KOPT-K1 (cell line): ENCODE measurements around the gene CYTH1.

Experiments used
- H3K27ac ChIP-seq: fragments of 200-600 bp; sonication (generic); 2 replicates; pipeline ENCODE4 v1.5.1; 2016; ENCODE audit warnings: antibody characterized with exemption, mild to moderate bottlenecking, low read depth, low read length; ENCODE audit not compliant: poor library complexity, severe bottlenecking
- H3K36me3 ChIP-seq: fragments of 200-600 bp; sonication (generic); 2 replicates; pipeline ENCODE4 v1.5.1; 2017; ENCODE audit warnings: antibody characterized with exemption, mild to moderate bottlenecking, low read length, moderate library complexity; ENCODE audit not compliant: insufficient read depth
- H3K9me3 ChIP-seq: fragments of 200-600 bp; sonication (generic); 2 replicates; pipeline ENCODE4 v1.5.1; 2017; ENCODE audit warnings: antibody characterized with exemption, low read length, mild to moderate bottlenecking; ENCODE audit not compliant: insufficient read depth, poor library complexity, severe bottlenecking

Gene CYTH1

DNA sequence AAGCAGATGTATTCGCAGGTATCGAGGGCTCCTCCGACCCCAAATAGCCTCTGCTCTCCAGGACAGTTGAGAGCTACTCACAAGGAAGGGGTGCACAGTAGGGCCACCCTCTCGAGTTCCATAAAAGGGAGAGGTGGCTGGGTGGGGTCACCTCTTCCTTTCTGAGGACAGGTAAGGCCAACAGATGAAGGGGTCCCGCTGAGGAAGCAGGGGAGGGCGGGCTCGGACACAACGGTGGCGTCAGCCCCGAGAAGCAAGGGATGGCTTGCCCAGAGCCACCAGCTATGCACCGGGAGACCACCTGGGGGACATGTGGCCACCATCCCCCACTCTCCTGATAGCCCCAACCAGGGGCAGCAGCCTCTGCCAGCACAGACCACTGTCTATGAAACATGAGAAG is 15.1 kb upstream of the CYTH1 start:
- Histone ChIP-seq H3K36me3 (peaks cover 98% of the 10 kb centered on the region), H3K27ac (no peak overlapping the region), H3K9me3 (no peaks in the 10 kb centered on the region)

DNA sequence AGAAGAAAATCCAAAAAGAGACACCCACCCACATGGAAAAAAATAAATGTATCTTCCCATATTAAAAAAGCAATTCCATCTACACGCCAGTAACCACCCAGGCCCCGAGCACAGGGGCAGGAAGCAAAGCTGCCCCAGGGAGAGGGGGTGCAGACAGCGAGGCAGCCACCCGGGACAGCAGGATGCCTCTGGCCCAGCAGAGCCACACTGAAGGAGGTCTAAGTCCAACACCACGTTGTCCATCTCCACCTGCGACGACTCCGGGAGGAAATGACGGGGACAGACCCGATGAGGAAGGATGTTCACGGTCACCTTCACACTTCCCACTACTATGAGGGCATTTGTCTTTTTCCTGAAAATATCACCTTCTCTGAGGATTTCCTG is 14.4 kb upstream of the CYTH1 start:
- H3K9me3 ChIP-seq = no peaks in the 10 kb centered on the region
- peaks cover 99% of the 10 kb centered on the region for H3K36me3 ChIP-seq
- H3K27ac ChIP-seq = no peak overlapping the region

GRCh38 chr17:78795861-78796516 is 13.9 kb upstream of the CYTH1 start:
- no peak overlapping the region for H3K27ac ChIP-seq
- H3K9me3 ChIP-seq = no peaks in the 10 kb centered on the region
- H3K36me3 ChIP-seq = peaks cover 98% of the 10 kb centered on the region

DNA sequence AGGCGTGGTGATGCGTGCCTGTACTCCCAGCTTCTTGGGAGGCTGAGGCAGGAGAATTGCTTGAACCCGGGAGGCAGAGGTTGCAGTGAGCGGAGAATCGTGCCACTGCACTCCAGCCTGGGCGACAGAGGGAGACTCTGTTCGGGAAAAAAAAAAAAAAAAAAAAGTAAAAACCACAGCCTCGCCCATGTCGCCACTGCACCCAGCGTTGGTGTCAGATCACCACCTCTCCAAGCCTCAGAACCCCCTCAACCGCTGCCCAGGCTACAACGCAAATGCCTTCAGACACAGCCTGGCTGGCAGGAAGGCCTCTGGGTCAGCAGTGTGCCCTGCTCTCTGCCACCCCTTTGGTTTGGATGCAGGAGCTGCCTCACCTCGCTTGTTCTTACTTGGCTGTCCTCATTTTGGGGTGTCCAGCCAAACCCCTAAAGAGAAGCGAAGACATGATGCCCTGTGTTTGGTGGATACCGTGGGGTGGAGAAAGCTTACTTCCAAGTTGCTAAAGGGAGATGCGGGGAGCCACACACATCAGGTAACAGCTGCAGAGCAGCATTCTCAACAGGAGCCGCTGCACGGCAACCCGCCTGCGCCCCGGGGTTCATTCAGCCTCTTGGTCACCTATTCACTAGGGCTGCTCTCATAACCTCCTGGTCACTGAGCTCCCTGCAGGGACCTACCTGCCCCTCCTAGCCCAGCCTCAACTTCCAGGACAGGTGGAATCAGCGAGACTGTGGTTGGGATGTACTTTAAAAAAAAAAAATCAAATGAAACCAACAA is 13.0 kb upstream of the CYTH1 start:
- Histone ChIP-seq H3K27ac (no peak overlapping the region), H3K36me3 (peaks cover 96% of the 10 kb centered on the region), H3K9me3 (no peaks in the 10 kb centered on the region)

DNA sequence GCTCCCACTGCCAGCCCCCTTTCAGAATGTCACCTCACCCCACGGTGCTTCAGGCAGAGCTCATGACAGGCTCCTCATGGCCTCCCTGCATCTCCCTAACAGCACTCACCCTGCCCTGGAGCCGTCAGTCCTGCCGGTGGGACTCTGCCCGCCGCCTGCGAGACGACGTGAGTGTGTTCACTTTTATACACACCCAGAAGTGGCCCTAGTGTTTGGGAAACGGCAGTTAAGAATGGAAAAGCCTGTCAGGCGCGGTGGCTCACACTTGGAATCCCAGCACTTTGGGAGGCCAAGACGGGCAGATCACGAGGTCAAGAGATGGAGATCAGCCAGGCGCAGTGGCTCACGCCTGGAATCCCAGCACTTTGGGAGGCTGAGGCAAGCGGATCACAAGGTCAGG is 12.3 kb upstream of the CYTH1 start:
- Histone ChIP-seq H3K9me3 (no peaks in the 10 kb centered on the region), H3K27ac (no peak overlapping the region), H3K36me3 (peaks cover 92% of the 10 kb centered on the region)

- no peaks in the 10 kb centered on the region for H3K9me3 ChIP-seq
- H3K36me3 ChIP-seq = peaks cover 91% of the 10 kb centered on the region
- H3K27ac ChIP-seq = no peak overlapping the region
Observed at GRCh38 chr17:78793968-78794367, 11.9 kb upstream of the CYTH1 start.

- Histone ChIP-seq H3K27ac (no peak overlapping the region), H3K36me3 (peaks cover 85% of the 10 kb centered on the region), H3K9me3 (no peaks in the 10 kb centered on the region)
Observed at GRCh38 chr17:78793415-78793814, 11.3 kb upstream of the CYTH1 start.

DNA sequence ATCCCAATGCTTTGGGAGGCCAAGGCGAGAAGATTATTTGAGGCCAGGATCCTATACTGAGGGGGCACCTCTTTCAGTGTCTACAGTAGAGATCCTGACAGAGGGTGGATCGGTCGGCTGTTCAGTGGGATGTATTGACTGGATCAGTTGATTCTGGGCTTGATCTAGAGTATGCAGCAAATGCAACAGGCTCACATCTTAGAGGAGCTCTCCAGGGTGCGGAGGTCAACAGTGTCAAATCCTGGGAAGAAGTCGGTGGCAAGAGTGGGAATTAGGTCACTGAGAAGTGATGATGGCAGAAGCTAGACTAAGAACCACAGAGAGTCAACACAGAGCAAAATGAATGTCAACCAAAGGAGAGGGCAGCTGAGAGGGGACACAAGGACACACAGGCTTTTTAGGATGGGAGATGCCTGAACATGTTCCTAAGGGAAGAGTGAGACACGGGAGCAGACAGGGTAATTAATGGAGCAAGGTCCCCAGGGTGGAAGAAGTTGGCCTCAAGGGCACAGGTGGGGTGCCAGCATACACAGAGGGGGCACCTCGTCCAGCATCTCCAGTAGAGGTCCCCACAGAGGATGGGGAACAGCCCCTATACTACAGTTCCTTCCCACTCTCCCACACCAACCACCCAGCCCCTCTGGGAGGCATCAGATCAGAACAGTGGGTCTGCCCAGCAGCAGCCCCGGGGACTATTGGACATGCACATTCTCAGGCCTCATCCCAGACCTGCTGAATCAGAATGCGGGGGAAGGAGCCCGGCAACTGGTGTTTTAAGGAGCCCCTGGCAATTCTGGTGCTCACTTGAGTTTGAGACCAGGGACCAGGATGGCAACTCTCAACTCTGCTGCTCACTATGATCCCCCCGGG is 10.0 kb upstream of the CYTH1 start:
- no peaks in the 10 kb centered on the region for H3K9me3 ChIP-seq
- no peak overlapping the region for H3K27ac ChIP-seq
- H3K36me3 ChIP-seq = peaks cover 72% of the 10 kb centered on the region

GRCh38 chr17:78790552-78790951 is 8.5 kb upstream of the CYTH1 start:
- Histone ChIP-seq H3K36me3 (peaks cover 56% of the 10 kb centered on the region), H3K9me3 (no peaks in the 10 kb centered on the region), H3K27ac (no peak overlapping the region)

- no peaks in the 10 kb centered on the region for H3K9me3 ChIP-seq
- H3K27ac ChIP-seq = no peak overlapping the region
- H3K36me3 ChIP-seq = peaks cover 48% of the 10 kb centered on the region
Observed at GRCh38 chr17:78789663-78790181, 7.6 kb upstream of the CYTH1 start.

- no peak overlapping the region for H3K27ac ChIP-seq
- H3K36me3 ChIP-seq = peaks cover 43% of the 10 kb centered on the region
- H3K9me3 ChIP-seq = no peaks in the 10 kb centered on the region
Observed at GRCh38 chr17:78789149-78789662, 7.1 kb upstream of the CYTH1 start.

DNA sequence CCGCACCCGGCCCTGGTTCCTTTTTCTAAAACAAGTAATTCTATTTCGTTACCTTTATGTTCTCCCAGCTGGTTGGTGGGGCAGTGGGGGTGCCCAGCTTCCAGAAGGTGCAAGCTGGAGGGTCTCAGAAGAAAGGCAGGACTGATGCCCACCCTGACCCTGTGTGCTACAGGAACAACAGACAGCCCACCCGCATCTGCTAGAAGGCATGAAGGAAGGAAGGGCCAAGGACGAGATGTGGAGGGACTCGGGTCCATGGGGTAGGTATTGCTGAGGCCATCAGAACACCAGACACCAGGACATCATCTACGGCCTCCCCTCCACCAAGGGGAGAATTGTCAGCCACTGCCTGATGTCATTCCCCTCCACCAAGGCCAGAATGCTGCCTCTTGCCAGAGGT is 6.4 kb upstream of the CYTH1 start:
- Histone ChIP-seq H3K36me3 (peaks cover 35% of the 10 kb centered on the region), H3K27ac (no peak overlapping the region)

DNA sequence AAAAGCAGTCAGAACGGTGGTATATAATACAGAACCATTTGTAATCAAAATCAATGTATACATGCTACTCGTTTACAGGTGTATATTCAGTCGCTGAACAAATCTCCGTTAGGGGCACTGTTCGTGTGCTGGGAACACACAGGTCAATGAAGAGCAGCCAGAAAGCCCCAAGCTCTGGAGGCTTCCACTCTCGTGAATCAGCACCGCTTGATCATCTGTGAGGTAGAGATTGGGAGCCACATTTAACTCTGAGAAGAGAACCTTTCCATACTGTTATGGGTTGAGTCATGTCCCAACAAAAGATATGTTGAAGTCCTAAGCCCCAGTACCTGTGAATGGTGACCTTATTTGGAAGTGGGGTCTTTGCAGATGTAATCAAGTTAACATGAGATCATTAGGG is 5.4 kb upstream of the CYTH1 start:
- H3K36me3 ChIP-seq = peaks cover 26% of the 10 kb centered on the region
- no peaks in the 10 kb centered on the region for H3K9me3 ChIP-seq
- H3K27ac ChIP-seq = no peak overlapping the region

More for the DNA sequence above, 6.4 kb upstream of the CYTH1 start:
- no peaks in the 10 kb centered on the region for H3K9me3 ChIP-seq

GRCh38 chr17:78785663-78786057 is 3.6 kb upstream of the CYTH1 start:
- Histone ChIP-seq H3K27ac (no peak overlapping the region), H3K36me3 (peaks cover 11% of the 10 kb centered on the region; the same call in 1 of the 2 replicates), H3K9me3 (no peaks in the 10 kb centered on the region)
